T-helper 17 cell (primary cell): ENCODE measurements around the gene PGP. TPM values are rescaled to one million over a fixed set of nuclear protein-coding genes. Genes with fewer than 3 reads are reported as not detected.
"Not testable (repeated sequence)": the region's sequence is repeated elsewhere in the genome, so short reads cannot be mapped to it uniquely, and the experiment has no call there.

Experiments
- ATAC-seq: fragments of 150-1000 bp; cut with Tn5 transposase; 2 replicates; pipeline ENCODE4 v1.10.0; 2021; ENCODE audit warnings: mild to moderate bottlenecking, moderate library complexity
- DNase-seq, 3 donors: peaks; one replicate each; pipeline versions ENCODE4 v3.0.0 to v3.0.0-alpha.2; 2020 to 2021
- H3K9me3 ChIP-seq: one replicate; pipeline ENCODE4 v1.7.0; 2013; ENCODE audit warnings: low read length, mild to moderate bottlenecking; ENCODE audit not compliant: control insufficient read depth, poor library complexity, severe bottlenecking
- H3K27ac Mint-ChIP-seq: one replicate; pipeline ENCODE4 v1.8.0; 2022; ENCODE audit warnings: mild to moderate bottlenecking, moderate library complexity, mixed read lengths
- H3K27me3 Mint-ChIP-seq: one replicate; pipeline ENCODE4 v1.8.0; 2022; ENCODE audit warnings: mixed read lengths
- H3K36me3 Mint-ChIP-seq: one replicate; pipeline ENCODE4 v1.8.0; 2022; ENCODE audit warnings: low read depth, mixed read lengths
- H3K4me1 Mint-ChIP-seq: one replicate; pipeline ENCODE4 v1.8.0; 2022; ENCODE audit warnings: mild to moderate bottlenecking, mixed read lengths
- H3K4me3 Mint-ChIP-seq: one replicate; pipeline ENCODE4 v1.8.0; 2022; ENCODE audit warnings: mild to moderate bottlenecking, moderate library complexity, mixed read lengths
- total RNA-seq, 4 donors: library from RNA in 2 of 4; stranded (reverse) in 2 of 4; gene quantifications; one replicate each; pipeline ENCODE4 v1.2.3 and lab custom pipeline; 2022 to 2026

Gene PGP
- total RNA-seq, 2 donors from 2014 or later: 7.8 to 9.2 TPM

- ATAC-seq: no peak
- H3K27me3 Mint-ChIP-seq: no peaks in the 10 kb centered on the region
- peaks cover 6% of the 10 kb centered on the region for H3K36me3 Mint-ChIP-seq
- no peak for DNase-seq
- no peaks in the 10 kb centered on the region for H3K9me3 ChIP-seq
- H3K4me1 Mint-ChIP-seq: peaks cover 21% of the 10 kb centered on the region
- H3K4me3 Mint-ChIP-seq: peak overlapping the region; percentile 81
- peak overlapping the region; percentile 57 for H3K27ac Mint-ChIP-seq
Observed at GRCh38 chr16:2207872-2208271, 6.8 kb downstream of the PGP start.

GRCh38 chr16:2206780-2207433, 7.7 kb downstream of the PGP start:
- Mint-ChIP-seq H3K4me1 (peaks cover 17% of the 10 kb centered on the region), H3K4me3 (peak overlapping the region; percentile 80), H3K27me3 (no peaks in the 10 kb centered on the region), H3K36me3 (peaks cover 6% of the 10 kb centered on the region), H3K27ac (no peak overlapping the region)
- H3K9me3 ChIP-seq: no peaks in the 10 kb centered on the region
- DNase-seq (no peak), ATAC-seq (no peak)

GRCh38 chr16:2206420-2206779, 8.2 kb downstream of the PGP start:
- Mint-ChIP-seq H3K4me1 (peaks cover 14% of the 10 kb centered on the region), H3K36me3 (peaks cover 6% of the 10 kb centered on the region), H3K27ac (no peak overlapping the region), H3K27me3 (no peaks in the 10 kb centered on the region), H3K4me3 (peak overlapping the region; percentile 80)
- no peak for ATAC-seq
- no peak for DNase-seq
- H3K9me3 ChIP-seq: no peaks in the 10 kb centered on the region

GRCh38 chr16:2205967-2206313, 8.7 kb downstream of the PGP start:
- Mint-ChIP-seq H3K27ac (no peak overlapping the region), H3K4me1 (peaks cover 14% of the 10 kb centered on the region), H3K36me3 (peaks cover 6% of the 10 kb centered on the region), H3K4me3 (peak overlapping the region; percentile 80), H3K27me3 (no peaks in the 10 kb centered on the region)
- no peak for DNase-seq
- no peaks in the 10 kb centered on the region for H3K9me3 ChIP-seq
- ATAC-seq: no peak

- H3K9me3 ChIP-seq: no peaks in the 10 kb centered on the region
- DNase-seq (peak; percentile 93 to 97 (median 93)), ATAC-seq (peak; percentile 87)
- Mint-ChIP-seq H3K27ac (peak within 1 kb of the TSS; percentile 82), H3K4me3 (peak within 1 kb of the TSS; percentile 80), H3K27me3 (no peaks in the 10 kb centered on the region), H3K36me3 (peaks cover 6% of the 10 kb centered on the region), H3K4me1 (peaks cover 14% of the 10 kb centered on the region)
Observed at GRCh38 chr16:2205104-2205966, 9.3 kb downstream of the PGP start, which contains the start of gene MLST8. TSS of gene MLST8 (plus strand) at chr16:2205454. CDS start at chr16:2206086, 632 bp downstream.

GRCh38 chr16:2204416-2205103, 10.1 kb downstream of the PGP start:
- H3K27me3 Mint-ChIP-seq: no peaks in the 10 kb centered on the region
- H3K4me1 Mint-ChIP-seq: peaks cover 14% of the 10 kb centered on the region
- H3K9me3 ChIP-seq: no peaks in the 10 kb centered on the region
- H3K27ac Mint-ChIP-seq: peak overlapping the region; percentile 82
- DNase-seq (no peak), ATAC-seq (no peak)
- H3K36me3 Mint-ChIP-seq: peaks cover 6% of the 10 kb centered on the region
- H3K4me3 Mint-ChIP-seq: peak overlapping the region; percentile 80

GRCh38 chr16:2203119-2203688, 11.4 kb downstream of the PGP start:
- peaks cover 14% of the 10 kb centered on the region for H3K4me1 Mint-ChIP-seq
- H3K4me3 Mint-ChIP-seq, H3K27ac Mint-ChIP-seq, H3K27me3 Mint-ChIP-seq, H3K36me3 Mint-ChIP-seq, DNase-seq, ATAC-seq, H3K9me3 ChIP-seq: not testable (repeated sequence)

GRCh38 chr16:2200313-2200712, 14.3 kb downstream of the PGP start:
- no peaks in the 10 kb centered on the region for H3K36me3 Mint-ChIP-seq
- no peak overlapping the region for H3K4me3 Mint-ChIP-seq
- H3K27ac Mint-ChIP-seq: no peak overlapping the region
- H3K4me1 Mint-ChIP-seq: peaks cover 6% of the 10 kb centered on the region
- ATAC-seq (no peak), DNase-seq (no peak)
- no peaks in the 10 kb centered on the region for H3K9me3 ChIP-seq
- peaks cover 20% of the 10 kb centered on the region for H3K27me3 Mint-ChIP-seq

- no peak overlapping the region for H3K4me3 Mint-ChIP-seq
- peaks cover 10% of the 10 kb centered on the region for H3K4me1 Mint-ChIP-seq
- H3K9me3 ChIP-seq: no peaks in the 10 kb centered on the region
- H3K36me3 Mint-ChIP-seq: no peaks in the 10 kb centered on the region
- no peak for ATAC-seq
- DNase-seq: no peak
- no peak overlapping the region for H3K27ac Mint-ChIP-seq
- H3K27me3 Mint-ChIP-seq: peaks cover 27% of the 10 kb centered on the region
Observed at GRCh38 chr16:2199621-2200139, 15.0 kb downstream of the PGP start.

GRCh38 chr16:2199095-2199494, 15.5 kb downstream of the PGP start:
- no peak for DNase-seq
- Mint-ChIP-seq H3K4me3 (no peak overlapping the region), H3K4me1 (peaks cover 6% of the 10 kb centered on the region), H3K27me3 (peaks cover 29% of the 10 kb centered on the region), H3K36me3 (no peaks in the 10 kb centered on the region), H3K27ac (no peak overlapping the region)
- no peak for ATAC-seq
- H3K9me3 ChIP-seq: no peaks in the 10 kb centered on the region

- peaks cover 6% of the 10 kb centered on the region for H3K4me1 Mint-ChIP-seq
- no peak overlapping the region for H3K4me3 Mint-ChIP-seq
- no peaks in the 10 kb centered on the region for H3K36me3 Mint-ChIP-seq
- no peaks in the 10 kb centered on the region for H3K9me3 ChIP-seq
- H3K27ac Mint-ChIP-seq: no peak overlapping the region
- no peak for DNase-seq
- ATAC-seq: no peak
- peaks cover 29% of the 10 kb centered on the region for H3K27me3 Mint-ChIP-seq
Observed at GRCh38 chr16:2198283-2198682, 16.4 kb downstream of the PGP start.

GRCh38 chr16:2197765-2198164, 16.9 kb downstream of the PGP start:
- Mint-ChIP-seq H3K27me3 (peaks cover 29% of the 10 kb centered on the region), H3K4me3 (peak overlapping the region; percentile 64), H3K36me3 (no peaks in the 10 kb centered on the region), H3K27ac (no peak overlapping the region), H3K4me1 (peaks cover 6% of the 10 kb centered on the region)
- no peak for ATAC-seq
- DNase-seq: no peak
- H3K9me3 ChIP-seq: no peaks in the 10 kb centered on the region

- ATAC-seq: no peak
- DNase-seq: no peak
- Mint-ChIP-seq H3K27ac (no peak overlapping the region), H3K27me3 (peaks cover 29% of the 10 kb centered on the region), H3K4me3 (peak overlapping the region; percentile 64), H3K36me3 (no peaks in the 10 kb centered on the region), H3K4me1 (peaks cover 6% of the 10 kb centered on the region)
- H3K9me3 ChIP-seq: no peaks in the 10 kb centered on the region
Observed at GRCh38 chr16:2196981-2197511, 17.6 kb downstream of the PGP start.
